AG20443 (cell line): ENCODE measurements around the gene ACO2.
A peak's percentile ranks its signal among the peaks of the same experiment; 100 is the strongest.
"Not testable (repeated sequence)": the region's sequence is repeated elsewhere in the genome, so short reads cannot be mapped to it uniquely, and the experiment has no call there.

ENCODE experiments used
- DNase-seq: peaks from one replicate; pipeline ENCODE4 v3.0.0; 2012; ENCODE audit warnings: low spot score, mixed read lengths

ACO2 gene

GRCh38 chr22:41540365-41540764 lies 71.4 kb downstream of the ACO2 start:
- DNase-seq = no peak

GRCh38 chr22:41541484-41541883 lies 72.6 kb downstream of the ACO2 start:
- DNase-seq = no peak

- DNase-seq = no peak
Measured at GRCh38 chr22:41542224-41542623, 73.3 kb downstream of the ACO2 start.

GRCh38 chr22:41543854-41544670 lies 75.1 kb downstream of the ACO2 start, which contains the start of gene POLR3H:
Gene POLR3H, minus strand, starts transcription at chr22:41544470. Its CDS starts 369 bp downstream, at chr22:41544101.
- DNase-seq = peak; percentile 99

GRCh38 chr22:41544671-41545476 lies 76.0 kb downstream of the ACO2 start:
- no peak for DNase-seq

GRCh38 chr22:41548830-41549211 lies 79.9 kb downstream of the ACO2 start:
- no peak for DNase-seq

- no peak for DNase-seq
Measured at GRCh38 chr22:41550952-41551491, 82.1 kb downstream of the ACO2 start.

GRCh38 chr22:41551877-41552582 lies 83.1 kb downstream of the ACO2 start:
- no peak for DNase-seq

- DNase-seq = no peak
Measured at GRCh38 chr22:41555325-41555982, 86.5 kb downstream of the ACO2 start.

GRCh38 chr22:41556561-41556960 lies 87.6 kb downstream of the ACO2 start:
- no peak for DNase-seq

GRCh38 chr22:41557401-41558240 lies 88.7 kb downstream of the ACO2 start:
- peak; percentile 87 for DNase-seq

GRCh38 chr22:41558241-41558630 lies 89.3 kb downstream of the ACO2 start:
- DNase-seq = not testable (repeated sequence)

- no peak for DNase-seq
Measured at GRCh38 chr22:41560095-41560471, 91.2 kb downstream of the ACO2 start.

GRCh38 chr22:41561335-41561734 lies 92.4 kb downstream of the ACO2 start:
- DNase-seq = no peak

GRCh38 chr22:41561788-41562187 lies 92.9 kb downstream of the ACO2 start:
- DNase-seq = no peak

GRCh38 chr22:41562461-41562860 lies 93.5 kb downstream of the ACO2 start:
- no peak for DNase-seq

- peak; percentile 74 for DNase-seq
Measured at GRCh38 chr22:41563051-41563711, 94.3 kb downstream of the ACO2 start.

GRCh38 chr22:41564563-41564962 lies 95.6 kb downstream of the ACO2 start:
- no peak for DNase-seq

- DNase-seq = peak; percentile 84
Measured at GRCh38 chr22:41565403-41566054, 96.6 kb downstream of the ACO2 start.

GRCh38 chr22:41567512-41567768 lies 98.5 kb downstream of the ACO2 start:
- no peak for DNase-seq
